Activated gamma-delta T cell treated with Interleukin-2 at 50 U/mL for 16 hours (primary cell): ENCODE data around the gene TUBG2.
"Not testable (repeated sequence)": the region's sequence is repeated elsewhere in the genome, so short reads cannot be mapped to it uniquely, and the experiment has no call there.

Source experiments
- DNase-seq: peaks from one replicate; pipeline ENCODE4 v3.0.0-alpha.2; 2020

The TUBG2 gene

GRCh38 chr17:42659079-42659931 is at the start of gene TUBG2:
TSS of gene TUBG2 (plus strand) at chr17:42659284. CDS start at chr17:42659504, 220 bp downstream.
- peak; percentile 61 for DNase-seq

- peak; percentile 15 for DNase-seq
Measured at GRCh38 chr17:42609814-42610801, 49.0 kb upstream of the TUBG2 start.

GRCh38 chr17:42612013-42612412 is 47.1 kb upstream of the TUBG2 start:
- no peak for DNase-seq

GRCh38 chr17:42613699-42614295 is 45.3 kb upstream of the TUBG2 start:
- no peak for DNase-seq

GRCh38 chr17:42617956-42618431 is 41.1 kb upstream of the TUBG2 start:
- no peak for DNase-seq

GRCh38 chr17:42618442-42619150 is 40.5 kb upstream of the TUBG2 start:
- no peak for DNase-seq

- DNase-seq, result not testable (repeated sequence)
Measured at GRCh38 chr17:42621987-42622386, 37.1 kb upstream of the TUBG2 start.

- no peak for DNase-seq
Measured at GRCh38 chr17:42623271-42623670, 35.8 kb upstream of the TUBG2 start.

- DNase-seq, result no peak
Measured at GRCh38 chr17:42623732-42624596, 35.1 kb upstream of the TUBG2 start.

- not testable (repeated sequence) for DNase-seq
Measured at GRCh38 chr17:42627032-42627764, 31.9 kb upstream of the TUBG2 start.

- no peak for DNase-seq
Measured at GRCh38 chr17:42629411-42630009, 29.6 kb upstream of the TUBG2 start.

- no peak for DNase-seq
Measured at GRCh38 chr17:42632949-42633444, 26.1 kb upstream of the TUBG2 start.

GRCh38 chr17:42639525-42640113 is 19.5 kb upstream of the TUBG2 start:
- DNase-seq, result no peak

- no peak for DNase-seq
Measured at GRCh38 chr17:42640121-42640520, 19.0 kb upstream of the TUBG2 start.

GRCh38 chr17:42642336-42642735 is 16.7 kb upstream of the TUBG2 start:
- no peak for DNase-seq

- DNase-seq, result no peak
Measured at GRCh38 chr17:42647778-42648177, 11.3 kb upstream of the TUBG2 start.

GRCh38 chr17:42651392-42651791 is 7.7 kb upstream of the TUBG2 start:
- DNase-seq, result no peak

GRCh38 chr17:42653179-42654124 is 5.6 kb upstream of the TUBG2 start:
- DNase-seq, result no peak
